Mammary epithelial cell (primary cell): ENCODE results near the gene PRKCZ.

Experiments used
- CTCF ChIP-seq, 2 donors: IDR thresholded peaks in 1 of 2; conservative IDR thresholded peaks in 1 of 2; 2 replicates each; pipeline ENCODE4 v1.5.1; 2011 to 2012; ENCODE audit warnings: inconsistent platforms in 2 of 2, low read length in 2 of 2, mild to moderate bottlenecking in 2 of 2, control low read depth in 1 of 2, low read depth in 1 of 2; ENCODE audit not compliant: insufficient read depth in 1 of 2; ENCODE audit errors: extremely low read depth in 1 of 2
- EZH2 ChIP-seq: IDR thresholded peaks from 2 replicates; pipeline ENCODE4 v1.6.1; 2012; ENCODE audit warnings: low read length, inconsistent platforms, borderline replicate concordance

- TF ChIP-seq CTCF (conservative IDR thresholded peaks at IDR 0.05 in 1 of 2, IDR thresholded peaks at IDR 0.05 in 1 of 2; ENCODE audit: extremely low read depth in 1 of 2, insufficient read depth in 1 of 2, low read depth in 1 of 2, low read length in 2 of 2) (no peak), EZH2 (no peak)
Observed at GRCh38 chr1:2155147-2155598, 105.0 kb downstream of the PRKCZ start.
